Nucleus accumbens (tissue), 56 donors: ENCODE results near the gene PPWD1.
"Not testable (repeated sequence)": the region's sequence is repeated elsewhere in the genome, so short reads cannot be mapped to it uniquely, and the experiment has no call there.

Source experiments
- DNase-seq, 56 donors: peaks; one replicate each; lab custom pipeline; 2025; lab: John Stamatoyannopoulos, UW

Gene PPWD1

GRCh38 chr5:65621961-65622360 lies 58.9 kb downstream of the PPWD1 start:
- not testable (repeated sequence) for DNase-seq

DNA sequence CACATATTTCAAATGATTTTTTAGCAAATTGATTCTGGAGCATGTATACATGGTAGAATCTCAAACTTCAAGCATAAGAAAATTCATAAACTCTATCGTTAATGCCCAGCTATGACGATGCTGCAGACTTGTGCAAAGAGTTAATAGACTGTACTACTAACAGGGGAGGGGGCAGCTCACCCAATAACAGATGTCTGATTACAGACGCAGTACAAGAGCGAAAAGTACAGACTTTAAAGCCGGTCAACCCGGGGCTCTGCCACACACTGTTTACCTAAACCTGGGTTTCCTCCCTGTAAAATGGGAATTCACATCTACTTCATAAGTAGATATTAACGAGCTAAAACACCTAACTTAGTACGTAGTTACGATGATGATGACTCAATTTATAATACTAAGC lies 60.4 kb downstream of the PPWD1 start:
- DNase-seq = no peak

DNA sequence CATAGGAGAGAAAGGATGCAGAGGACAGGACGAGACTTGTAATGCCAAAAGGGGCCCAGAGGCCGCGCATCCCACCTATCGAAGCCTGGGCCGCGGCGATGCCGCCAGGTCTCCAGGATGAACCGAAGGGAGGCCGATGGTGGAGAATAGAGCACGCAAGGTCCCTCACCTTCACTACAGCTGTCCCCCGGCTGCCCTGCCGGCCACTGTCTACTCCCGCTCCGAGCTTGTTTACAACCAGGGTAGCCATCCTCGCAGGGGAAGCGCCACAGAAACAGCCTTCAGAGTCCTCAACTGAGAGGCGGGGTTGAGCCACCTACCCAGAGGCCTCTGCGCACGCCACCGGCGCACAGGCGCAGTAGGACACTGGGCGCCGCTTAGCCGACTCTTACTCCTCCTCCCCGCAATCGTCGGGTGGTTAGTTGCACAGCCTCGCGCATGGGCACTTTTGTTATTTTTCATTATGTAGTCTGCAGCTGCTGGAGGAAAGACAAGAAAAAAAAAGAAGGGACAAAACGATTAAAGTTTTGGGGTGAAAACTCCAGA lies 61.0 kb downstream of the PPWD1 start, which contains the start of gene TRIM23:
TSS of gene TRIM23 (minus strand) at position 309 of the 546 bp plus-strand sequence. CDS start at position 250, 59 bp downstream.
- peak; percentile 36 to 95 (median 89) for DNase-seq

- DNase-seq = peak; percentile 16 to 95 (median 84)
These were observed 61.8 kb downstream of the PPWD1 start, which contains the start of the genes SHLD3 and TRAPPC13 for GRCh38 chr5:65624571-65625555. Gene SHLD3, plus strand, starts transcription at chr5:65625027. Its CDS starts 4,561 bp downstream, at chr5:65629588. Gene TRAPPC13, plus strand, starts transcription at chr5:65625027. Its CDS starts 34 bp downstream, at chr5:65625061.

DNA sequence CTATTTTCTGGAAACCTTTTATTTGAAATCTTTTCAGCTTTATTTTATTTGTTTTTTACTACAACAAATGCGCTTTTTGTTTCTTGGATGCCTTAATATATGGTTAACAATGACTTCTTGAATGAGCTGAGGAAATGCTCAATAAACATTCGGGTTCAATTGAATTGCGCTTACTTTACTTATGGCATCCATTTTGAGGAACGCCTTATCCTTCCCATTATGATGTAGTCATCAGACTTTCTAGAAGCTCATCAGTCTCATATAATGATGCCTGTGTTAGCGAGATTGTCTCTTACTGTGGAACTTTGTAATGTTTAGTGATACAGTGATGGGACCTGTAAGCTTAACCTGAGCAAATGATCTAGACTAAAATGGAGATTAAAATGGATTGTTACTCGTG lies 62.6 kb downstream of the PPWD1 start:
- DNase-seq = no peak

- no peak for DNase-seq
These were observed 67.9 kb downstream of the PPWD1 start for GRCh38 chr5:65630981-65631380.
